Astrocyte of the spinal cord (primary cell): ENCODE data around the gene ZNF334.

ENCODE experiments used
- DNase-seq: peaks from one replicate; pipeline ENCODE4 v3.0.0; 2011; ENCODE audit warnings: low read depth, low spot score
- H3K4me3 ChIP-seq: 2 replicates; pipeline ENCODE4 v1.5.1; 2011; ENCODE audit warnings: low read depth, mild to moderate bottlenecking, low read length, moderate library complexity
- CTCF ChIP-seq: IDR thresholded peaks from 2 replicates; pipeline ENCODE4 v1.5.1; 2012; ENCODE audit warnings: low read depth, mild to moderate bottlenecking, low read length, inconsistent platforms
- in situ Hi-C: cut with HindIII; loops from 2 replicates; pipeline ENCODE4 v1.10.0; 2017; ENCODE audit warnings: low sequenced_read_pairs

ZNF334 gene

GRCh38 chr20:46512943-46513844 lies at the start of gene ZNF334:
TSS of gene ZNF334 (minus strand) at chr20:46513559. CDS start at chr20:46512102, 1,457 bp downstream.
- in situ Hi-C loops, result no loop called here
- peak within 1 kb of the TSS; percentile 61 for H3K4me3 ChIP-seq
- no peak for TF ChIP-seq CTCF
- peak; percentile 42 for DNase-seq

- in situ Hi-C loops, result no loop called here
These were observed 49.2 kb upstream of the ZNF334 start for GRCh38 chr20:46562373-46563169.

GRCh38 chr20:46562009-46562372 lies 48.6 kb upstream of the ZNF334 start:
- in situ Hi-C loops, result no loop called here
- no peak overlapping the region for H3K4me3 ChIP-seq
- DNase-seq, result no peak
- no peak for TF ChIP-seq CTCF

More at GRCh38 chr20:46562373-46563169, 49.2 kb upstream of the ZNF334 start:
- peak; percentile 47 for DNase-seq
- H3K4me3 ChIP-seq, result peak overlapping the region; percentile 12
- peak; percentile 82 for TF ChIP-seq CTCF

- H3K4me3 ChIP-seq, result no peak overlapping the region
- no peak for TF ChIP-seq CTCF
- DNase-seq, result no peak
- in situ Hi-C loops, result no loop called here
These were observed 46.5 kb upstream of the ZNF334 start for GRCh38 chr20:46559685-46560440.

GRCh38 chr20:46559001-46559400 lies 45.6 kb upstream of the ZNF334 start:
- no peak for DNase-seq
- in situ Hi-C loops, result no loop called here
- no peak for TF ChIP-seq CTCF
- H3K4me3 ChIP-seq, result no peak overlapping the region

- H3K4me3 ChIP-seq, result no peak overlapping the region
- in situ Hi-C loops, result no loop called here
- peak; percentile 69 for DNase-seq
- no peak for TF ChIP-seq CTCF
These were observed 45.2 kb upstream of the ZNF334 start for GRCh38 chr20:46558511-46558959.
